ENCODE data around the gene LRRC27.

LRRC27 gene

GRCh38 chr10:132353456-132354355, 21.7 kb downstream of the LRRC27 start:
- no peak for DNase-seq (ENCODE audit: low read depth, low spot score)
- H3K27ac ChIP-seq: no peak overlapping the region

- DNase-seq (ENCODE audit: low read depth, low spot score): no peak
- H3K27ac ChIP-seq: no peak overlapping the region
These were observed 22.5 kb downstream of the LRRC27 start for GRCh38 chr10:132354356-132355094.

GRCh38 chr10:132355297-132355696, 23.3 kb downstream of the LRRC27 start:
- H3K27ac ChIP-seq: no peak overlapping the region
- DNase-seq (ENCODE audit: low read depth, low spot score): no peak

GRCh38 chr10:132355754-132356153, 23.8 kb downstream of the LRRC27 start:
- no peak for DNase-seq (ENCODE audit: low read depth, low spot score)
- no peak overlapping the region for H3K27ac ChIP-seq

- H3K27ac ChIP-seq: no peak overlapping the region
- DNase-seq (ENCODE audit: low read depth, low spot score): no peak
These were observed 24.7 kb downstream of the LRRC27 start for GRCh38 chr10:132356621-132357195.

DNA sequence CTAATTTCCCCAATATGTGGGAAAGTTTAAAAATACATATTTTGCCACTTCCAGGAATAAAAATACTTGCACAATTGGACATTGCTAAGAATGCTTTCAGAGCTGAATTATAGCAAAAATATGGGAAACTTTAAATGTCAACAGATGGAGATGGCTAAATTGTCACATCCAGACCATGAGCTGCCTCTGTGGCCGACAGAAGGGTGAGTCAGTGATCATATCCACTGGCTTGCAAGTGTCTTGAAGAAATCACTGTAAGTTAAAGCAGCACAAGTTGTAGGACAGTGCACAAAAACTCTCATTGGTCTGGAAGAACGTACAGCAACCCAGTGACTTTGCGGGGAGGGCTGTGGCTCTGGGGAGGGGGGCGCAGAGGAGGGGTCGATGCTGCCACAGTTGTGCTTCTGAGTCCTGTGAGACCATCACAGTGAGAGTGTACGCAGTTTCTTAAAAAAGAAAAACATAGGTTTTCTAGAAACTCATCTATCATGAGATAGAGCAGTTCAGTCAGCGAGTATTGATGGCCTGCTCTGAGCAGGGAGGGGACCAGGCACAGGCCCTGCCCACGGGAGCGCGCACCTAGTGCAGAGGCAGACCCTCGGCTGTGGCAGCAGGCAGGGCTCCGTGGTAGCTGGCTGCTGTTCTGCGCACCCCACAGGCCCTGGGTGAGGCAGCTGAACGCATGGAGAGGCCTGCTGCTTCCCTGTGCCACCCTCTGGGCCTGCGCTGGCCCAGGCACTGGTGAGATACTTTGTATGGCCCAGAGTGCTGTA, 25.5 kb downstream of the LRRC27 start:
- H3K27ac ChIP-seq: no peak overlapping the region
- DNase-seq (ENCODE audit: low read depth, low spot score): no peak

GRCh38 chr10:132359305-132360040, 27.5 kb downstream of the LRRC27 start:
- no peak overlapping the region for H3K27ac ChIP-seq
- DNase-seq (ENCODE audit: low read depth, low spot score): no peak

DNA sequence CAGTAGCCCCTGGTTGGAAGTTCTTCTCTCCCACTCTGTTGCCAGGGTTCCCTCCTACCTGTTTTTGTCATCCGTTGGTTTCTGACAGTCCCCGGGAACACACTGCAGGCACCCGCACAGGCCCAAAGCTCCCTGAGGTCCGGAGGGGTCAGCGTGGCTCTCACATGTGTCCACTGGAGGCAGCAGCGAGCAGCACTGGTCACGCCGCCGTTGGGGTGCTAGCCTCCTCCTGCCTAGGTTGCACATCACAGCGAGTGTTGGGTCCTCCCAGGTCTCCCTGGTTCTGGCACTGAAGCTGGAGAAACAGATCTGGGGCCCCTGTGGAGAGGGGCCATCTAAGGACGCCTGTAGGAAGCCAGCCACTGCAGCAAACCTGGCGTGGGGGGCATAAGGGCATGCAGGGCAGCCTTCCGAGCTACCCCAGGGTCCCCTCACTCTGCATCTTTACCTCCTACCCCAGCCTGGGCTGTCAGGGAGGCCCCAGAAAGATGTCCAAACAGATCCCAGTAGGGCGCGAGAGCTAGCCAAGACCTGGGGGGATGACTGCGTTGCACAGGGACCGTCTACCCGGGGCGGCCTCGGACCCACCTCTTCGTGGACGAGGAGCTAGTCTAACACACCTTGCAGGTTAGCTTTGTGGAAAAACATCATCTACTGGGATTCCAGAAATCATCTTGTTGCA, 28.9 kb downstream of the LRRC27 start:
- no peak for DNase-seq (ENCODE audit: low read depth, low spot score)
- H3K27ac ChIP-seq: no peak overlapping the region

DNA sequence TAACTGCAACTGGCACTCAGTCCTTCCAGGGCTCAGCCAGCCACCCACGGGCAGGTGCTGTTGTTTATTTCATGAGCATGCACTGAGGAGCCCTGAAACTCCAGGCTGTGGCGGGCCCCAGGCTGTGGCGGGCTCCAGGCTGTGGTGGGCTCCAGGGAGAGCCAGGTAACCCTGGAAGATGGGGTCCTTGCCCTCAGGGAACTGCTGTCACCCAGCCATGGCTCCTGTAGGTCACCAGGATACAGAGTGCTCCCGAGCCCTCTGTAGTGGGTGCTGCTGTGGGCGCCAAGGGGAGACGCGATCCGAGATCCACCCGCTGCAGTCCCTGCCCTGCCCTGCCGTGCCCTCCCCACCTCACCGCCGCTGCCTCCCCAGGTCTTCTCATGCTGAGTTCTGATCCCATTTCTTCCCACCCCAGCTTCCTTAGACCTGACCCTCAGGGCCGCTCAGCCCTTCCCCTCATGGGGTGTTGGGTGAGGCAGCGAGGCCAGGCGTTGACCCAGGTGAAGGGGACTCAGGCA, 29.6 kb downstream of the LRRC27 start:
- DNase-seq (ENCODE audit: low read depth, low spot score): no peak

GRCh38 chr10:132362151-132362611, 30.2 kb downstream of the LRRC27 start:
- DNase-seq (ENCODE audit: low read depth, low spot score): no peak
- no peak overlapping the region for H3K27ac ChIP-seq

More for the DNA sequence above, 29.6 kb downstream of the LRRC27 start:
- no peak overlapping the region for H3K27ac ChIP-seq

GRCh38 chr10:132363376-132363775, 31.4 kb downstream of the LRRC27 start:
- no peak overlapping the region for H3K27ac ChIP-seq
- no peak for DNase-seq (ENCODE audit: low read depth, low spot score)

GRCh38 chr10:132363921-132364593, 32.1 kb downstream of the LRRC27 start:
- no peak overlapping the region for H3K27ac ChIP-seq
- DNase-seq (ENCODE audit: low read depth, low spot score): peak; percentile 14

GRCh38 chr10:132364594-132364970, 32.6 kb downstream of the LRRC27 start:
- DNase-seq (ENCODE audit: low read depth, low spot score): no peak
- H3K27ac ChIP-seq: no peak overlapping the region

- no peak overlapping the region for H3K27ac ChIP-seq
- no peak for DNase-seq (ENCODE audit: low read depth, low spot score)
These were observed 33.1 kb downstream of the LRRC27 start for GRCh38 chr10:132365102-132365501.

GRCh38 chr10:132366006-132366405, 34.0 kb downstream of the LRRC27 start:
- no peak for DNase-seq (ENCODE audit: low read depth, low spot score)
- H3K27ac ChIP-seq: no peak overlapping the region

GRCh38 chr10:132366499-132366898, 34.5 kb downstream of the LRRC27 start:
- no peak overlapping the region for H3K27ac ChIP-seq
- no peak for DNase-seq (ENCODE audit: low read depth, low spot score)

DNA sequence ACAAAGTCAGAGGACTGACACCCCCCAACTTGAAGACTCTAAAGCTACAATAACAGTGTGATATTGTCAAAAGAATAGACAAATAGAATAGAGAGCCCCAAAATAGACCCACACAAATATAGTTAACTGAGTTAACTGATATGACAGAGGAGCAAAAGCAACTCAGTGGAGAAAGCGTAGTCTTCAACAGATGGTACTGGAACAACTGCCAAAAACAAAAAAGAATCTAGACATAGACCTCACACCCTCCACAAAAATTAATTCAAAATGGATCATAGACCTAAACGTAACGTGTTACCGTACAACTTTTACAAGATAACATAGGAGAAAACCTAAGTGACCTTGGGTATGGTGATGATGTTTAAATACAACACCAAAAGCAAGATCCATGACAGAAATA, 36.4 kb downstream of the LRRC27 start:
- no peak overlapping the region for H3K27ac ChIP-seq
- DNase-seq (ENCODE audit: low read depth, low spot score): no peak

Data from epithelial cell of prostate (primary cell).